Small intestine (tissue), 7 donors: ENCODE measurements around the gene FAM193B. TPM values are rescaled to one million over a fixed set of nuclear protein-coding genes. Genes with fewer than 3 reads are reported as not detected.

ENCODE experiments used
- DNase-seq, 2 donors: peaks; one replicate each; pipeline versions ENCODE4 v3.0.0 to v3.0.0-alpha.2; 2013
- FAIRE-seq: peaks from 2 replicates; lab custom pipeline; 2012; peaks lifted over from hg19 to GRCh38; lab: Jason Lieb, UNC
- H3K27ac ChIP-seq, 3 donors: one replicate each; pipeline ENCODE4 v1.5.1; 2013; ENCODE audit warnings: low read length in 2 of 3, mild to moderate bottlenecking in 2 of 3, control low read depth in 1 of 3, inconsistent platforms in 1 of 3, low read depth in 1 of 3, moderate library complexity in 1 of 3
- H3K27me3 ChIP-seq, 3 donors: one replicate each; pipeline ENCODE4 v1.6.1; 2013; ENCODE audit warnings: low read length in 3 of 3, inconsistent platforms in 1 of 3; ENCODE audit not compliant: control insufficient read depth in 3 of 3, insufficient read depth in 3 of 3
- H3K36me3 ChIP-seq, 3 donors: one replicate each; pipeline ENCODE4 v1.6.1; 2013; ENCODE audit warnings: low read length in 3 of 3, inconsistent platforms in 1 of 3, low read depth in 1 of 3, mild to moderate bottlenecking in 1 of 3, moderate library complexity in 1 of 3; ENCODE audit not compliant: control insufficient read depth in 3 of 3, insufficient read depth in 2 of 3
- H3K4me1 ChIP-seq, 3 donors: one replicate each; pipeline ENCODE4 v1.6.1; 2013; ENCODE audit warnings: low read length in 2 of 3, inconsistent platforms in 1 of 3, low read depth in 1 of 3, mild to moderate bottlenecking in 1 of 3, moderate library complexity in 1 of 3; ENCODE audit not compliant: control insufficient read depth in 3 of 3, insufficient read depth in 2 of 3
- H3K4me3 ChIP-seq, 3 donors: one replicate each; pipeline ENCODE4 v1.5.1; 2013; ENCODE audit warnings: low read length in 3 of 3, control low read depth in 1 of 3, inconsistent platforms in 1 of 3, low read depth in 1 of 3, mild to moderate bottlenecking in 1 of 3, moderate library complexity in 1 of 3
- H3K9me3 ChIP-seq, 2 donors: one replicate each; pipeline ENCODE4 v1.6.1; 2013; ENCODE audit warnings: low read depth in 1 of 2, low read length in 1 of 2; ENCODE audit not compliant: control insufficient read depth in 2 of 2, insufficient read depth in 1 of 2
- WGBS, 3 donors: extraction: QIAGEN DNeasy Blood & Tissue Kit; methylation state at CpG; one replicate each; pipeline ENCODE4 v1.1.7; 2013; 5-methylcytosine and 5-hydroxymethylcytosine counted together
- polyA plus RNA-seq, 4 donors: library from polyadenylated mRNA; stranded (reverse) in 3 of 4; unstranded in 1 of 4; fragments of 200-250 nt in 3 of 4; fragments of 120-200 nt in 1 of 4; gene quantifications; one replicate each; pipeline versions ENCODE4 v1.2.1 to v1.2.3, GENCODE V29; 2013
- donor health status: healthy with polysubstance abuse.
- donor health status: control.
- donor health status: control.
- donor health status: Bipolar disorder and iron deficiency.
- donor health status: healthy.

Gene FAM193B
- polyA plus RNA-seq, 4 donors: 68.7 to 336 (median 155) TPM

DNA sequence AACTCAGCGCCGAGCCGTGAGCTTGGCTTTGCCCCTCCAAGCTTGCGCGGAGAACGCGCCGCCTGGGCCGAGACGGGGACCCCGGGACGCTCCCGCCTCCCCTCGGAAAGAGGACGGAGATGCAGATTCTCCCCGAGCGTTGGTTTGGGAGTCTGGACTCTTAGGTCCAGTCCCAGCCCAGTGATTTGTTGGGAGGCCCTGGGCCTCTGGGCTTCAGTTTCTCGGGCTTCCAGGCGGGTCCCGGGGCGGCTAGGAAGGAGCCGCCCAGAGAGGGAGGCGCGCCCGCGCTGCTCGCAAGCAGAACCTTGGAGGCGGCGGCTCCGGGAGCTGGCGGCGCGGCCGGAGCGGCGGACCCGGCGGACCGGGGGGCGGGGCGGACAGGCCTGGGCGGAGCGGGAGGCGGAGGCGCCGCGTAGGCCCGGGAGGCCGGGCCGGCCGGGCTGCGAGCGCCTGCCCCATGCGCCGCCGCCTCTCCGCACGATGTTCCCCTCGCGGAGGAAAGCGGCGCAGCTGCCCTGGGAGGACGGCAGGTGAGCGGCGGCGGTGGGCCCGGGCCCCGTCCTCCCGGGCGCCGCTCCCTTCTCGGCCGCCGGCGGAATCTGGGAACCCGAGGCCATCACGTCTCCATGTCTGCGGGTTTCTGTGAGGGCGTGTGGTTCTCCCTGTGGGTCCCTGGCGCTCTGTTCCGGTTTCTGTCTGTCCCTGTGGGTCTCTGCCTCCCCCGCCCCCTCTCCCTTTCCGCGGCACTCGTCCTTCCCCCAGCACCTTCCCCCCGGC lies 45.6 kb upstream of the FAM193B start, which contains the start of gene B4GALT7:
TSS of gene B4GALT7 (plus strand) at position 402 of the 777 bp plus-strand sequence. CDS start at position 481, 79 bp downstream.
- 0% methylated on average over 50 to 86 of the region's 86 CpGs for WGBS, 3 donors
- Histone ChIP-seq H3K9me3 (no peaks in the 10 kb centered on the region), H3K36me3 (peaks cover 6 to 34% (median 8%) of the 10 kb centered on the region in 3 donors), H3K27me3 (no peaks in the 10 kb centered on the region), H3K4me3 (peak within 1 kb of the TSS; percentile 68 to 83 (median 79)), H3K27ac (peak within 1 kb of the TSS; percentile 75 to 87 (median 76)), H3K4me1 (peaks cover 0 to 8% (median 0%) of the 10 kb centered on the region in 3 donors)
- no peak for FAIRE-seq
- peak; percentile 86 to 94 for DNase-seq

DNA sequence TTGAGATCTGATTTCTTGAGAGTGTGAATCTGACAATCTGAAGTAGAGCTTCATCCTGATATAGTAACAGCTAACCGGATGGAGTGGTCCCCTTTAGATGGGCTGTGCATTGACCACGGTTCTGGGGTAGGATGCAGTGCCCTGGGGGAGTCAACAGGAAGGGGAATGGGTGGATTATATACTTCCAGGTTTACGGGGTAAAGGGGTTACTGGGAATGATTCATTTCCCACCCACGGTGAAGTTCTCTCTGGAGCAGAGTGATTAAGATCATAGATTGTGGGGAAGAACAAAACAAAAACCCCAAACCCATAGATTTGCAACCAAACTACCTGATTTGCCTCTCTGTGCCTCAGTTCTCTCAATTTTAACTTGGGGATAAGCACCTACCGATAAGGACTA lies 44.1 kb upstream of the FAM193B start:
- FAIRE-seq (no peak), DNase-seq (no peak)
- H3K27me3 ChIP-seq: no peaks in the 10 kb centered on the region
- no peaks in the 10 kb centered on the region for H3K9me3 ChIP-seq
- peaks cover 6 to 41% (median 17%) of the 10 kb centered on the region in 3 donors for H3K36me3 ChIP-seq
- H3K27ac ChIP-seq: no peak overlapping the region
- H3K4me3 ChIP-seq: no peak overlapping the region
- 13 to 34% (median 19%) methylated on average over 5 of the region's 5 CpGs for WGBS, 3 donors
- peaks cover 0 to 8% (median 0%) of the 10 kb centered on the region in 3 donors for H3K4me1 ChIP-seq

DNA sequence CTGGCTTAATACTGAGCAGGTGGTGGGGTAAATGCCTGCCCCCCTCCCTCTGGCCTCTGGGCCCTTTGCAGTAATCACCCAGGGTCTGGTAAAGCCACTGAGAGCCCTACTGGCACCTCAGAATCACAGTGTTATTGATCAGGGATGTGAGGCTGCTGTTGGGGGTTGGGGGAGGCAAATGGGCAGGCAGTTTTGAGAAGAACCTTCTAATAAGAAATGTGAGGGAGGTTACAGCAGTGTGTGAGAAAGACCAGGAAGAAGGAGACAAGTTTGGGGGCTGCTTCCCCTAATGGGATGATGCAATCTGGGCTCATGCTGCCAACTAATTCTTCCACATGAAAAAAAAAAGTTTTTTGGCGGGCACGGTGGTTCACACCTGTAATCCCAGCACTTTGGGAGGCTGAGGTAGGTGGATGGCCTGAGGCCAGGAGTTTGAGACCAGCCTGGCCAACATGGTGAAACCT lies 42.4 kb upstream of the FAM193B start:
- WGBS, 3 donors: 95 to 100% (median 95%) methylated on average over 2 of the region's 2 CpGs
- Histone ChIP-seq H3K27ac (no peak overlapping the region), H3K27me3 (no peaks in the 10 kb centered on the region), H3K9me3 (no peaks in the 10 kb centered on the region), H3K36me3 (peaks cover 6 to 38% (median 17%) of the 10 kb centered on the region in 3 donors), H3K4me3 (no peak overlapping the region), H3K4me1 (peaks cover 0 to 15% (median 4%) of the 10 kb centered on the region in 3 donors)
- DNase-seq (no peak), FAIRE-seq (no peak)

DNA sequence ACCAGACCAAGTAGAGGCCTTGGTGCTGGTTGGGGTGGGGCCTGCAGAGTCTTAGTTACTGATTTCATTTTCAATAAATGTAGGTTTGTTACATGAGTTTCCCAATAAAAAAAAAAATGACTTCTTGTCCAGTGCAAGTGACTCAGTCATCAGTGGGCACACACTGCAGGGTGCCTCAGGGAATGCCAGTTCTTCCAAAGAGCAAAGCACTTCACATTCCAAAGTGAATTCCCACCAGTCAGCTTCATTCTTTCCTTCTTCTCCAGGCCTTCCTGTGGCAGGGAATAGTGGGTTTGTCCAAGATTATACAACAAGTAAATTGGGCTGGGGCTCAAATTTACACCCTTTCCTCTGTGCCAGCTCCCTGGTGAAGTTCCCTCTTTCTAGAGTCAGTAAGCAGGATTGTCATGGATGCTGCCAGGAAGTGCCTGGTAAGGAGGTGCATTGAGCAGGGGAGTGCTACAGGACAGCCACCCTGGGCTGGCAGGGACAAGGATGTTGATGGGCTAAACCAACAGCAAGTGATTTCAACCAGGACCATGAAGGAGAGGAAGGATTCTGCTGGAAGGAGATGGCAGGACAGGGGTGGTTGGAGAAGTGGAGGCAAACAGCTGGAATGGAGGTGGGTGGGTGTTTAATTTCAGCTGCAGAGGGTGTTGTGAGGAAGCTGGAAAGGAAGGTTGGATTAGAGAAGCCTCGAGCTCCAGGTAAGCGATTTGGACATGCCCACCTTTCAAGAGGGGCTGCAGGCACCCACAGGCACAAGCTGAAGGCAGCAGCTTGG lies 41.8 kb upstream of the FAM193B start:
- peaks cover 0 to 14% (median 4%) of the 10 kb centered on the region in 3 donors for H3K4me1 ChIP-seq
- peaks cover 6 to 38% (median 17%) of the 10 kb centered on the region in 3 donors for H3K36me3 ChIP-seq
- 96 to 97% (median 97%) methylated on average over 2 of the region's 2 CpGs for WGBS, 3 donors
- no peak for DNase-seq
- no peak overlapping the region for H3K4me3 ChIP-seq
- H3K9me3 ChIP-seq: no peaks in the 10 kb centered on the region
- no peak overlapping the region for H3K27ac ChIP-seq
- H3K27me3 ChIP-seq: no peaks in the 10 kb centered on the region
- no peak for FAIRE-seq

DNA sequence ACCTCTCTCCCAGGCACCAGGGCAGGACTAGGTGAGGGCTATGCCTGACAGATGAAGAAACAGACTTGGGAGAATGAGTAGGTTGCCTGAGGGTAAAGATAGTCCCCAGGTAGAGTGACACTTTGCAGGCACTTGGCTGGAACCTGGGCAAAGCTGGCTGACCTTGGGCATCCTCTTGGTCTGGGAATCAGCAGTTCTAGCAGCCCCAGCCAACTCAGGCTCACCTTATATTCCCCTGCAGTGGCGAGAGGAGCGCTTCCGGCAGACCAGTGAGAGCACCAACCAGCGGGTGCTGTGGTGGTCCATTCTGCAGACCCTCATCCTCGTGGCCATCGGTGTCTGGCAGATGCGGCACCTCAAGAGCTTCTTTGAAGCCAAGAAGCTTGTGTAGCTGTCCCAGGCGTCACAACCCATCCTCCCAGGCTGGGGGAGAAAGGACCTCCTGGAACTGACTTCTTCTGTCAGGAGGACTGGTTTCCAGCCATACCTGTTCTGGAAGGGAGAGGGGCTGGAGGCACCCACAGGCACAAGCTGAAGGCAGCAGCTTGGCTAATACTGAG lies 40.7 kb upstream of the FAM193B start:
- Histone ChIP-seq H3K4me1 (peaks cover 0 to 7% (median 4%) of the 10 kb centered on the region in 3 donors), H3K9me3 (no peaks in the 10 kb centered on the region), H3K27me3 (no peaks in the 10 kb centered on the region), H3K36me3 (peaks cover 6 to 38% (median 17%) of the 10 kb centered on the region in 3 donors), H3K4me3 (no peak overlapping the region), H3K27ac (no peak overlapping the region)
- DNase-seq: no peak
- WGBS, 3 donors: 93 to 98% (median 96%) methylated on average over 8 of the region's 8 CpGs
- no peak for FAIRE-seq

DNA sequence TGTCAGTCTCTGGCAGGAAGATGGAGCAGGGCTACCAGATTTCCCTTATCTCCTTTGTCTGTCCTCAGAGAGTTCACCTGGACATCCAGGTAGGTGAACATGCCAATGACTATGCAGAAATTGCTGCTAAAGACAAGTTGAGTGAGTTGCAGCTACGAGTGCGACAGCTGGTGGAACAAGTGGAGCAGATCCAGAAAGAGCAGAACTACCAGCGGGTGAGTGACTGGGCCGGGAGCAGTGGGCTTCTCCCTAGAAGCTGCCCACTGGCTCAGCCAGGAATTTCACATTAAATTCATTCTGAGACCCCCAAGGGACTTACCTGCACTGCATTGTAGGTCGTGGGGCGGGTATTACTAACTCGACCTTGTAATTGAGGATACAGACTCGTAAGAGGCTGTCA lies 39.7 kb upstream of the FAM193B start:
- peaks cover 6 to 38% (median 17%) of the 10 kb centered on the region in 3 donors for H3K36me3 ChIP-seq
- FAIRE-seq (no peak), DNase-seq (no peak)
- peaks cover 0 to 7% (median 4%) of the 10 kb centered on the region in 3 donors for H3K4me1 ChIP-seq
- 91 to 94% (median 92%) methylated on average over 8 of the region's 8 CpGs for WGBS, 3 donors
- no peaks in the 10 kb centered on the region for H3K27me3 ChIP-seq
- H3K9me3 ChIP-seq: no peaks in the 10 kb centered on the region
- no peak overlapping the region for H3K27ac ChIP-seq
- no peak overlapping the region for H3K4me3 ChIP-seq

DNA sequence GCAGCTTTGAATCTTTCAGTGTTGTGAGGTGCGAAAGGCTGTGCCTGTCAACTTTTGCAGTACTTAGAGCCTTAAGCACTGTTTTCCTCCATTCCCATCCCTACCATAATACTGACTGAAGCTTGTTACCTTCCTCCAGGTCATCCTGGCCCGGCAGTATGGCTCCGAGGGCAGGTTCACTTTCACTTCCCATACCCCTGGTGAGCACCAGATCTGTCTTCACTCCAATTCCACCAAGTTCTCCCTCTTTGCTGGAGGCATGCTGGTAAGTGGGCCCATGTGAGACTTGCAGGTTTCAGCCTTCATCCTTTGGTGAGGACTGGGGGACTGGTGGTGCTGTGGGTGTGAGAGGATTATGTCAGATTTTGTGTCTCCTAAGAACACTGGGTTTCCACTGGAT lies 39.1 kb upstream of the FAM193B start:
- H3K27ac ChIP-seq: no peak overlapping the region
- H3K4me1 ChIP-seq: peaks cover 0 to 7% (median 4%) of the 10 kb centered on the region in 3 donors
- 64 to 74% (median 71%) methylated on average over 3 of the region's 3 CpGs for WGBS, 3 donors
- FAIRE-seq: no peak
- H3K36me3 ChIP-seq: peaks cover 6 to 38% (median 17%) of the 10 kb centered on the region in 3 donors
- H3K4me3 ChIP-seq: peak overlapping the region in 2 of 3 donors; percentile 89 to 91
- H3K27me3 ChIP-seq: no peaks in the 10 kb centered on the region
- H3K9me3 ChIP-seq: no peaks in the 10 kb centered on the region
- DNase-seq: no peak

DNA sequence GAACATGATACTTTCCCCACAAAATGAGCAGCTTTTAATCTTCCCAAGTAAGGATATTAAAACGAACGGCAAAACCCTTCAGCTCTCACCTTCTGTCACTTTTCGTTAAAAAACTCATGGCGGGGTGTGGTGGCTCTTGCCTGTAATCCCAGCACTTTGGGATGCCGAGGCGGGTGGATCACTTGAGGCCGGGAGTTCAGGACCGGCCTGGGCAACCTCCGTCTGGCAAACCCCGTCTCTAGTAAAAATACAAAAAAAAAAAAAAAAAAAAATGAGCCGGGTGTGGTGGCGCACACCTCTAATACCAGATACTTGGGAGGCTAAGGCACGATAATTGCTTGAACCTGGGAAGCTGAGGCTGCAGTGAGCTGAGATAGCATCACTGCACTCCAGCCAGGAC lies 38.5 kb upstream of the FAM193B start:
- H3K4me1 ChIP-seq: peaks cover 0 to 7% (median 4%) of the 10 kb centered on the region in 3 donors
- DNase-seq (no peak), FAIRE-seq (no peak)
- H3K27me3 ChIP-seq: no peaks in the 10 kb centered on the region
- H3K27ac ChIP-seq: no peak overlapping the region
- peaks cover 6 to 38% (median 17%) of the 10 kb centered on the region in 3 donors for H3K36me3 ChIP-seq
- H3K9me3 ChIP-seq: no peaks in the 10 kb centered on the region
- peak overlapping the region; percentile 89 to 95 (median 91) for H3K4me3 ChIP-seq
- 63 to 79% (median 69%) methylated on average over 13 of the region's 13 CpGs for WGBS, 3 donors
